NCI-H69 (cell line): ENCODE results near the gene CYP1B1.
"Not testable (repeated sequence)": the region's sequence is repeated elsewhere in the genome, so short reads cannot be mapped to it uniquely, and the experiment has no call there.

ENCODE experiments used
- DNase-seq: peaks from one replicate; lab custom pipeline; 2025; lab: John Stamatoyannopoulos, UW

Gene CYP1B1

GRCh38 chr2:38098421-38099098, 22.6 kb upstream of the CYP1B1 start:
- DNase-seq: no peak

- DNase-seq: no peak
Observed at GRCh38 chr2:38097988-38098385, 22.0 kb upstream of the CYP1B1 start.

- DNase-seq: no peak
Observed at GRCh38 chr2:38097258-38097987, 21.5 kb upstream of the CYP1B1 start.

- no peak for DNase-seq
Observed at GRCh38 chr2:38095996-38096861, 20.3 kb upstream of the CYP1B1 start.

- no peak for DNase-seq
Observed at GRCh38 chr2:38095079-38095995, 19.4 kb upstream of the CYP1B1 start.

- no peak for DNase-seq
Observed at GRCh38 chr2:38093527-38094165, 17.7 kb upstream of the CYP1B1 start.

GRCh38 chr2:38092196-38092902, 16.4 kb upstream of the CYP1B1 start:
- DNase-seq: no peak

- no peak for DNase-seq
Observed at GRCh38 chr2:38091760-38092159, 15.8 kb upstream of the CYP1B1 start.

GRCh38 chr2:38090928-38091327, 15.0 kb upstream of the CYP1B1 start:
- no peak for DNase-seq

GRCh38 chr2:38090212-38090611, 14.3 kb upstream of the CYP1B1 start:
- not testable (repeated sequence) for DNase-seq

- not testable (repeated sequence) for DNase-seq
Observed at GRCh38 chr2:38085998-38086698, 10.2 kb upstream of the CYP1B1 start.

- DNase-seq: not testable (repeated sequence)
Observed at GRCh38 chr2:38084556-38084955, 8.6 kb upstream of the CYP1B1 start.

- not testable (repeated sequence) for DNase-seq
Observed at GRCh38 chr2:38082727-38083126, 6.8 kb upstream of the CYP1B1 start.

GRCh38 chr2:38080346-38080745, 4.4 kb upstream of the CYP1B1 start:
- DNase-seq: no peak

- DNase-seq: no peak
Observed at GRCh38 chr2:38079116-38080052, 3.4 kb upstream of the CYP1B1 start.

GRCh38 chr2:38077431-38077769, 1.4 kb upstream of the CYP1B1 start:
- DNase-seq: no peak

GRCh38 chr2:38076710-38077430, 919 bp upstream of the CYP1B1 start:
- DNase-seq: peak; percentile 41

GRCh38 chr2:38076152-38076709, 280 bp upstream of the CYP1B1 start:
- peak; percentile 27 for DNase-seq
